Type B pancreatic cell (in vitro differentiated cells): ENCODE data around the gene LRCH3. TPM values are rescaled to one million over a fixed set of nuclear protein-coding genes. Genes with fewer than 3 reads are reported as not detected.
A peak's percentile ranks its signal among the peaks of the same experiment; 100 is the strongest.

ENCODE experiments used
- DNase-seq: peaks from one replicate; pipeline ENCODE4 v3.0.0; 2021; ENCODE audit warnings: mixed read lengths; ENCODE audit not compliant: unreplicated experiment; ENCODE audit errors: extremely low spot score
- H3K27ac Mint-ChIP-seq: 2 replicates; pipeline ENCODE4 v1.8.0; 2021; ENCODE audit warnings: mild to moderate bottlenecking, mixed read lengths
- H3K27me3 Mint-ChIP-seq: 2 replicates; pipeline ENCODE4 v1.8.0; 2021; ENCODE audit warnings: mixed read lengths
- H3K36me3 Mint-ChIP-seq: 2 replicates; pipeline ENCODE4 v1.8.0; 2021; ENCODE audit warnings: mixed read lengths
- H3K4me1 Mint-ChIP-seq: one replicate; pipeline ENCODE4 v1.8.0; 2021; ENCODE audit warnings: mixed read lengths; ENCODE audit not compliant: unreplicated experiment
- H3K4me3 Mint-ChIP-seq: 2 replicates; pipeline ENCODE4 v1.8.0; 2021; ENCODE audit warnings: mild to moderate bottlenecking, mixed read lengths
- H3K9me3 Mint-ChIP-seq: 2 replicates; pipeline ENCODE4 v1.8.0; 2021; ENCODE audit warnings: mixed read lengths
- CTCF ChIP-seq: fragments of 200-600 bp; sonication (generic); conservative IDR thresholded peaks from 2 replicates; pipeline ENCODE4 v1.5.0; 2021; ENCODE audit warnings: antibody characterized with exemption, mild to moderate bottlenecking
- total RNA-seq: library from RNA; stranded (reverse); gene quantifications from 2 replicates; pipeline ENCODE4 v1.2.1, GENCODE V29; 2021; ENCODE audit warnings: low replicate concordance

LRCH3 gene
- total RNA-seq, 1 donor from 2014 or later: 58.7 TPM

DNA sequence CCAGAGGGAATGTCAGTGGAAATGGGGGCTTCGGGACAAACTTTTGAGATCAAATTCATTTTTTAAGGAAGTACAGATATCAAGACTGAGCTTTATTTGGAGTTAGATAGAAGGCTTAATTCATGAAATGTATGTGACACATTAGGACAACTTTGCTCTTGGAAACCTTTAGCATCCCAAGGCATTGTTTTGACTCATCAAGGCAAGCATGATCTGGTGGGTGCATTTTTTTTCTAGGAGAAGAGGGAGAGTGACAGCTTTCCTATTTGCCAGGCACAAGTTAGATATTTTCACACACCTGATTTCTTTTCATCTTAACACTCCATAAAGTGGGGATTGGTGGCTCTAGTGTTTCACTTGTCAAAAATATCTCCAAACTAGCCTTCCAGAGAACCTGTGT is 97.5 kb downstream of the LRCH3 start:
- Mint-ChIP-seq H3K27me3 (no peaks in the 10 kb centered on the region), H3K9me3 (no peaks in the 10 kb centered on the region), H3K36me3 (peaks cover 9% of the 10 kb centered on the region), H3K27ac (peak overlapping the region; percentile 85), H3K4me3 (no peak overlapping the region), H3K4me1 (no peaks in the 10 kb centered on the region)
- DNase-seq: no peak
- TF ChIP-seq CTCF: no peak

GRCh38 chr3:197889204-197889930 is 98.3 kb downstream of the LRCH3 start:
- DNase-seq: no peak
- Mint-ChIP-seq H3K9me3 (no peaks in the 10 kb centered on the region), H3K4me1 (no peaks in the 10 kb centered on the region), H3K27ac (peak overlapping the region; percentile 85), H3K36me3 (peaks cover 9% of the 10 kb centered on the region), H3K4me3 (no peak overlapping the region), H3K27me3 (no peaks in the 10 kb centered on the region)
- no peak for TF ChIP-seq CTCF

DNA sequence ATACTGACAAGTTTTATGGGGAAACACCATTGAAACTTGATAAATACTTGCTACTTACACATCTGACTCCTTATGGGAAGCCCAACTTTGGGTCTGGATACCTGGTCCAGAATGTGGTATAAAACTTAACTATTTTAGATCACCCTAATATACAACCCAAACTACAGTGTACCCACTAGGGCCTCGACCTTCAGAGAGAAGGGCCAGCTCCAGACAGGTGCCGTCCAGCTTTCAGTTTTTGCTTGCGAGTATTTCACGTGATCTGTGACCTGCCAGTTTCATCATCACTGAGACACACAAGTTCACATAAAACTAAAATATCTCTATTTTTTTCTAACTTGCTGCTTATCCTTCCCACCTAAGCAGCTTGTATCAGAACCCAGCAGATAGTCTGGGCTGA is 99.6 kb downstream of the LRCH3 start:
- DNase-seq: no peak
- Mint-ChIP-seq H3K9me3 (no peaks in the 10 kb centered on the region), H3K4me1 (no peaks in the 10 kb centered on the region), H3K36me3 (peaks cover 1% of the 10 kb centered on the region), H3K27me3 (no peaks in the 10 kb centered on the region), H3K27ac (no peak overlapping the region), H3K4me3 (no peak overlapping the region)
- TF ChIP-seq CTCF: no peak

DNA sequence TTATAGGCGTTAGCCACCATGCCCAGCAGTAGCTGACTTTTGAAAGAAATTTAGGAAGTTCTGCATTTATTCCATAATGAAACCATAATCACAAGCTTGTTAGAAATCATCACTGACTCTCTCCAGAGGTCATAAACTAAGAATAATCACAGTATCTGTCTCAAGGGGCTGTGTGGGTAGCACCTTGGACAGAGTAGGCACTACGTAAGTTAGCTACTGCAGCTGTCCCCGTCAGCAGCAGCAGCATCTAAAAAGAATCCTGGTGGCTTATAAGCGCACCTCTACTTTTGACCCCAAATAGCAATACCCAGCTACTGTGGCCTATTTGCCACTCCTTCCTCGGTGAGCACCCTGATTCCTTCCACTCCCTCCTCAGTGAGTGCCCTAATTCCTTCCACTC is 101.1 kb downstream of the LRCH3 start:
- Mint-ChIP-seq H3K36me3 (no peaks in the 10 kb centered on the region), H3K4me1 (no peaks in the 10 kb centered on the region), H3K27ac (no peak overlapping the region), H3K27me3 (no peaks in the 10 kb centered on the region), H3K9me3 (no peaks in the 10 kb centered on the region), H3K4me3 (no peak overlapping the region)
- TF ChIP-seq CTCF: no peak
- no peak for DNase-seq

DNA sequence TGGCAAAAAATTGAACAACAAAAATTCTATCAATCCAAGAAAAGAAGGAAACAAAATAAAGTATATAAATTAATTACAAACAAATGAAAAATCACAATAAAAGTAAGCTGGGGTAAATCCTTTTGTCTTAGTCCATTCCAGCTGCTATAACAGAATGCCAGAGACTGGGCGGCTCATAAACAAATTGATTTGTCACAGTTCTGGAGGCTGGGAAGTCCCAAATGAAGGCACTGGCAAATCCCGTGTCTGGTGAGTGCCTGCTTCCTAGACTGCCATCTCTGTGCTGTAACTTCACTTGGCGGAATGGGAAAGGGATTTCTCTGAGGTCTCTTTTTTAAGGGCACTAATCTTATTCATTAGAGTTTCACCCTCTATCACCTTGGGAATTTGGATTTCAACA is 105.4 kb downstream of the LRCH3 start:
- Mint-ChIP-seq H3K9me3 (no peaks in the 10 kb centered on the region), H3K27ac (no peak overlapping the region), H3K4me3 (no peak overlapping the region), H3K27me3 (no peaks in the 10 kb centered on the region), H3K4me1 (no peaks in the 10 kb centered on the region), H3K36me3 (no peaks in the 10 kb centered on the region)
- no peak for DNase-seq
- no peak for TF ChIP-seq CTCF
